Heart left ventricle (tissue), 13 donors: ENCODE data around the gene DTX1.

ENCODE experiments used
- CTCF ChIP-seq, 12 donors: fragments of 200-600 bp; sonication (generic) in 4 of 12; IDR thresholded peaks; one replicate each; pipeline versions ENCODE4 v1.5.0 to v1.8.0; 2018 to 2022; ENCODE audit warnings: antibody characterized with exemption in 12 of 12, mild to moderate bottlenecking in 5 of 12
- POLR2A ChIP-seq, 2 donors: fragments of 450-650 bp; IDR thresholded peaks; one replicate each; pipeline ENCODE4 v1.6.1; 2017; ENCODE audit warnings: antibody characterized with exemption in 2 of 2, mild to moderate bottlenecking in 2 of 2, moderate library complexity in 2 of 2
- donor health status: ischemic (EF 13 %, LVEDD 7.1; RV severe dilation, severe dysfunction).
- donor health status: DM: no; HTN: yes; CAD: no.
- donor health status: DM: no; HTN: no; CAD: no.
- donor health status: ischemic (EF 25% LVEDD 6.9; RV normal size, moderate dysfunction).
- donor health status: ischemic (EF 25% LVEDD 5.7; RV mildly dilated, moderate dysfunction).
- donor health status: ischemic (EF 35%, LVEDD 5.7; RV mildly dilated, moderate dysfunction).
- donor health status: nonischemic (EF 11% LVEDD 7.7; RV severe dilation, severe dysfunction).
- donor health status: DM: yes; HTN: yes; CAD: no.
- donor health status: PGD.
- donor health status: ischemic (EF 29% LVEDD 5.4; RV normal size, mild dysfunction).
- donor health status: nonischemic (EF 23%, LVEDD 6.1; RV moderate dilation, normal function).

GRCh38 chr12:113093409-113094101 lies 37.0 kb downstream of the DTX1 start:
- TF ChIP-seq CTCF (IDR thresholded peaks at IDR 0.05) (no peak), POLR2A (IDR thresholded peaks at IDR 0.05) (no peak)
